Keratinocyte (primary cell): Measurements from ENCODE around the gene ATP1A3. TPM values are rescaled to one million over a fixed set of nuclear protein-coding genes. Genes with fewer than 3 reads are reported as not detected.

ENCODE experiments used
- DNase-seq: peaks from one replicate; pipeline ENCODE4 v3.0.0-alpha.2; 2011; ENCODE audit warnings: low read depth, missing footprints, low spot score
- FAIRE-seq: peaks from 2 replicates; lab custom pipeline; 2011; peaks lifted over from hg19 to GRCh38; lab: Jason Lieb, UNC
- H2AFZ ChIP-seq: 2 replicates; pipeline ENCODE4 v1.6.0; 2012; ENCODE audit warnings: low read length, control low read depth, inconsistent platforms; ENCODE audit not compliant: control insufficient read depth
- H3K27ac ChIP-seq: 2 replicates; pipeline ENCODE4 v1.5.1; 2011; ENCODE audit warnings: low read length; ENCODE audit not compliant: control insufficient read depth, insufficient read depth
- H3K27me3 ChIP-seq: 3 replicates; pipeline ENCODE4 v1.6.0; 2011; ENCODE audit warnings: low read length; ENCODE audit not compliant: control insufficient read depth, insufficient read depth; ENCODE audit errors: extremely low read depth
- H3K36me3 ChIP-seq, 2 experiments: 2 replicates in 1 of 2; 3 replicates in 1 of 2; pipeline ENCODE4 v1.5.1; 2011; ENCODE audit warnings: low read length in 2 of 2, mild to moderate bottlenecking in 1 of 2; ENCODE audit not compliant: control insufficient read depth in 2 of 2, insufficient read depth in 2 of 2; ENCODE audit errors: extremely low read depth in 1 of 2
- H3K4me1 ChIP-seq: 3 replicates; pipeline ENCODE4 v1.5.1; 2011; ENCODE audit warnings: low read length; ENCODE audit not compliant: control insufficient read depth, insufficient read depth; ENCODE audit errors: extremely low read depth
- H3K4me2 ChIP-seq: 3 replicates; pipeline ENCODE4 v1.6.0; 2011; ENCODE audit warnings: low read depth, low read length; ENCODE audit not compliant: control insufficient read depth, insufficient read depth; ENCODE audit errors: extremely low read depth
- H3K4me3 ChIP-seq, 3 experiments: fragments of 200-600 bp in 1 of 3; sonication (generic) in 1 of 3; 2 replicates in 2 of 3; 3 replicates in 1 of 3; pipeline ENCODE4 v1.5.1; 2011 to 2016; ENCODE audit warnings: low read length in 3 of 3, mild to moderate bottlenecking in 3 of 3, control low read depth in 2 of 3, inconsistent platforms in 1 of 3, low read depth in 1 of 3, mixed read lengths in 1 of 3, mixed run types in 1 of 3, moderate library complexity in 1 of 3; ENCODE audit not compliant: control insufficient read depth in 2 of 3, insufficient read depth in 2 of 3; ENCODE audit errors: extremely low read depth in 1 of 3
- H3K79me2 ChIP-seq: 2 replicates; pipeline ENCODE4 v1.6.0; 2012; ENCODE audit warnings: low read length; ENCODE audit not compliant: control insufficient read depth, insufficient read depth
- H3K9ac ChIP-seq: 3 replicates; pipeline ENCODE4 v1.6.0; 2011; ENCODE audit warnings: low read length; ENCODE audit not compliant: control insufficient read depth, insufficient read depth; ENCODE audit errors: extremely low read depth
- H3K9me1 ChIP-seq: 3 replicates; pipeline ENCODE4 v1.6.0; 2011; ENCODE audit warnings: low read length; ENCODE audit not compliant: control insufficient read depth, insufficient read depth; ENCODE audit errors: extremely low read depth
- H3K9me3 ChIP-seq: 2 replicates; pipeline ENCODE4 v1.5.1; 2012; ENCODE audit warnings: low read depth, low read length; ENCODE audit not compliant: control insufficient read depth
- H4K20me1 ChIP-seq: 3 replicates; pipeline ENCODE4 v1.6.0; 2011; ENCODE audit warnings: low read length; ENCODE audit not compliant: control insufficient read depth, insufficient read depth; ENCODE audit errors: extremely low read depth
- CTCF ChIP-seq, 3 experiments: IDR thresholded peaks in 1 of 3; conservative IDR thresholded peaks in 1 of 3; optimal IDR thresholded peaks in 1 of 3; 2 replicates in 2 of 3; 3 replicates in 1 of 3; pipeline versions ENCODE3 to v1.5.1; 2011; ENCODE audit warnings: low read length in 3 of 3, mild to moderate bottlenecking in 3 of 3, moderate library complexity in 2 of 3, control low read depth in 1 of 3, inconsistent platforms in 1 of 3; ENCODE audit not compliant: insufficient read depth in 2 of 3; ENCODE audit errors: extremely low read depth in 1 of 3
- EZH2 ChIP-seq: IDR thresholded peaks from one replicate; pipeline ENCODE4 v1.6.1; 2012; ENCODE audit warnings: inconsistent platforms, mild to moderate bottlenecking, low read length, moderate library complexity
- dilution Hi-C: fragments of 300-500 bp; cut with MboI; formaldehyde crosslinking; loops from one replicate; pipeline ENCODE4 v1.7.0; 2020; ENCODE audit warnings: low sequenced_read_pairs; ENCODE audit not compliant: extremely low pct_ligation_motif_present
- polyA plus RNA-seq, 5 experiments: library from polyadenylated mRNA; depleted of rRNA in 3 of 5; stranded (reverse) in 3 of 5; stranded (forward) in 1 of 5; unstranded in 1 of 5; fragments of >200 nt; gene quantifications; 1 replicate in 1 of 5; 2 replicates in 3 of 5; 3 replicates in 1 of 5; pipeline versions ENCODE4 v1.2.1 to v1.2.3, GENCODE V29; 2011 to 2012; ENCODE audit warnings: missing spikeins in 2 of 5, low read depth in 1 of 5, low replicate concordance in 1 of 5

Gene ATP1A3
- polyA plus RNA-seq, 1 donor (not counting 4 experiments of a cell fraction or from before 2014, with no cell fraction given): not detected

GRCh38 chr19:41956621-41957020 lies 37.4 kb downstream of the ATP1A3 start:
- H3K36me3 ChIP-seq: peaks cover 0 to 9% of the 10 kb centered on the region in 2 experiments
- H3K4me2 ChIP-seq: no peak overlapping the region
- H4K20me1 ChIP-seq: peaks cover 7% of the 10 kb centered on the region
- H3K9ac ChIP-seq: no peak overlapping the region
- H3K9me1 ChIP-seq: no peaks in the 10 kb centered on the region
- H2AFZ ChIP-seq: no peak overlapping the region
- dilution Hi-C loops: no loop called here
- H3K4me1 ChIP-seq: peaks cover 14% of the 10 kb centered on the region
- FAIRE-seq (no peak), DNase-seq (no peak)
- H3K4me3 ChIP-seq: no peak overlapping the region
- no peaks in the 10 kb centered on the region for H3K9me3 ChIP-seq
- H3K27me3 ChIP-seq: no peaks in the 10 kb centered on the region
- TF ChIP-seq EZH2 (no peak), CTCF (optimal IDR thresholded peaks at IDR 0.05 in 1 of 3, IDR thresholded peaks at IDR 0.05 in 1 of 3, conservative IDR thresholded peaks at IDR 0.05 in 1 of 3; ENCODE audit: extremely low read depth in 1 of 3, insufficient read depth in 2 of 3, low read length in 3 of 3) (no peak)
- H3K27ac ChIP-seq: no peak overlapping the region
- H3K79me2 ChIP-seq: no peaks in the 10 kb centered on the region

GRCh38 chr19:41955521-41955920 lies 38.5 kb downstream of the ATP1A3 start:
- no peaks in the 10 kb centered on the region for H3K9me1 ChIP-seq
- H3K9me3 ChIP-seq: no peaks in the 10 kb centered on the region
- H3K4me3 ChIP-seq: no peak overlapping the region
- no peak for TF ChIP-seq EZH2
- no peak for TF ChIP-seq CTCF (optimal IDR thresholded peaks at IDR 0.05 in 1 of 3, IDR thresholded peaks at IDR 0.05 in 1 of 3, conservative IDR thresholded peaks at IDR 0.05 in 1 of 3; ENCODE audit: extremely low read depth in 1 of 3, insufficient read depth in 2 of 3, low read length in 3 of 3)
- no peak overlapping the region for H3K27ac ChIP-seq
- dilution Hi-C loops: no loop called here
- H3K4me1 ChIP-seq: peaks cover 14% of the 10 kb centered on the region
- H3K79me2 ChIP-seq: no peaks in the 10 kb centered on the region
- peaks cover 0 to 9% of the 10 kb centered on the region in 2 experiments for H3K36me3 ChIP-seq
- DNase-seq: no peak
- no peak overlapping the region for H2AFZ ChIP-seq
- H3K9ac ChIP-seq: no peak overlapping the region
- peaks cover 7% of the 10 kb centered on the region for H4K20me1 ChIP-seq
- H3K27me3 ChIP-seq: no peaks in the 10 kb centered on the region
- no peak for FAIRE-seq
- no peak overlapping the region for H3K4me2 ChIP-seq
